ENCODE results near the gene MEX3B.

- TF ChIP-seq CTCF (IDR thresholded peaks at IDR 0.05; ENCODE audit: insufficient read depth, low read length, poor library complexity, severe bottlenecking) (no peak), EZH2phosphoT487 (conservative IDR thresholded peaks at IDR 0.05; ENCODE audit: low read length) (no peak)
Observed at GRCh38 chr15:82081914-82082762, 36.3 kb upstream of the MEX3B start.

Measured in SU-DHL-6 (cell line).